ENCODE results near the gene PANX2.

Gene PANX2

DNA sequence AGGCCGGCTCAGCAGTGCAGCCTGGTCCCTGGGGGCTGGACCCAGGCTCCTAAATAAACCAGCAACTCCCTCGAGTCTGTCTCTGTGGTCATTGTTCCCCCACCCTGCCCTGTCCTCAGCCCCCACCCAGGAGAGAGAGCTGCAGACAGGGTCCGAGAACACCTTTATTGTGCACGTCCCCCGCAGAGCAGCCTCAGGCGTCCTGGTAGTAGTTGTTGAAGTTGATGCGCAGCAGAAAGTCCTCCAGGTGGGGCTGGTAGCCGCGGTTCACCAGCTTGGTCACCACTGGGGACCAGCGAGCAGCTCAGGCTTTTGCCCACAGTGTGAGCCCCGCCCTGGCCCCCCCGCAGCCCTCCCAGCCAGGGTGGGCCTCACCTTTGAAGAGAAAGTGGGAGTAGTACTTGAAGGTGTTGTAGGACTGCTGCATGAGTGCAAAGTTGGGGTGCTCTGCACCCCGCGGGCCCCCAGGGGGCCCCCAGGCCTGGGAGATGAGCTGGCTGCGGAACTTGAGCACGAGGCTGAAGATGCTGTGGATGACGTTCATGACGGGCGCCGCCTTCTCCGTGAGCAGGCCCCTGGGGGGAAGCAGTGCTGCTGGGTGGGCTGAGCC lies 47.1 kb downstream of the PANX2 start:
- DNase-seq: no peak

DNA sequence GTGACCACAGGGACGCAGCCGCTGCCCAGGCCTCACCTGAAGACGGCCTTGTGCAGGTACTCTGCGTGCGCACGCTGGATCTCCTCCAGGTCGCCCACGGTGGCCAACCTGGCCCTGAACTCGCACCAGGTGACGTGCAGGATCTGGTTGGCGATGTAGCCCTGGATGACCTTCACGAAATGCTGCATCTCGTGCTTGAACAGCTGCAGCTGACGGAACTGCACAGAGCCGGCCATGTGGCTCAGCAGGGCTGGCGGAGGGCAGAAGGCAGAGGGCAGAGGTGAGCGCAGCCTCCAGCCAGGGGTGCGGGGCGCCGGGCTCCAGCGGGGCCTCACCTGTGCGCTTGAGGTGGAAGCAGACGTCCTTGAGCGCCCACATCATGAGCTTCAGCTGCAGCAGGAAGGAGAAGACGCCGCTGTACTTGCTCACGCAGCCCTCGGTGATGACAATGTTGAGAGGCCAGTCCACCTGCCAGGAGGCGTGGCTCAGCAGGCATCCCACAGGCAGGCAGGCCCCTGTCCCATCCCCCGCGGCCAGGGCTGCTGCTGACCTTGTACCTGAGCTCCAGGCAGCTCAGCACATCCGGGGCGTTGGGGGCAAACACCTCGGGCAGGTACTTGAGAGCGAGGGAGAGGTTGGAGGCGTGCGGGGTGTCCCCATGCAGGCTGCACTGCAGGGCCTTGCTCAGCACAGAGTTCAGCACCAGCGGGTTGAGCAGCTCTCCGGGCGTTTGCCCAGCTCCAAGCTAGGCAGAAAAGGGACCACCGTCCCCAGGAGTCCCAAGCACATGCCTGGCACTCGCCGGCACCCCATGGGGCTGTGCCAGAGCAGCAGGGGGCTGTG lies 47.8 kb downstream of the PANX2 start:
- DNase-seq: no peak

DNA sequence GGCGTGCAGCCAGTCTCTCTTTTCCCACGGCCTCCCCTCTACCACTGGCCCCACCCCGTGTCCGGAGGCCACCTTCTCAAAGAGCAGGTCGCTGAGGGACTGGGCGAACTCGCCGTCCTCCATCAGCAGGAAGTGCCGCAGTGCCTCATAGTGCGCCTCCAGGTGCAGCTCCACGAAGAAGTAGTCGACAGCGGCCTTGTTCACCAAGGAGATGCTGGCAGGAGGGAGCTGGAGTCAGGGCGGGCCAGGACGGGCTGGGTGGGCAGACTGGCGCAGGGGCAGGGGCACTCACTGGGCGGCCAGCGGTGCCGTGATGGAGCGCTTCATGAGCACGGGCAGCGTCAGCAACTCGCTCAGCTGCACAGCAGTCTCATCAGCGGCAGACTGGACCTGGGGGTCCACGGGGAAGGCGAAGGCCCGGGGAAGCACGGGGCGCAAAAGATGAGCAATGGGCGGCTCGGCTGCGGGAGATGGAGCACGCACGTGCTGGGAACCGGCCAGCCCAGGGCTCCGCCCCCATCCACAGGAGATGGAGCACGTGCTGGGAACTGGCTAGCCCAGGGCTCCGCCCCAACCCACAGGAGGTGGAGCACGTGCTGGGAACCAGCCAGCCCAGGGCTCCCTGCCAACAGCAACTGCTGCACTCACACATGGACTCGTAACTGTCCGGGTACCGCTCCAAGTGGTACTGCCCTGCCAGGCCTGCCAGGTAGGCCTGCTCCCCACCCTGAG lies 48.6 kb downstream of the PANX2 start:
- no peak for DNase-seq

DNA sequence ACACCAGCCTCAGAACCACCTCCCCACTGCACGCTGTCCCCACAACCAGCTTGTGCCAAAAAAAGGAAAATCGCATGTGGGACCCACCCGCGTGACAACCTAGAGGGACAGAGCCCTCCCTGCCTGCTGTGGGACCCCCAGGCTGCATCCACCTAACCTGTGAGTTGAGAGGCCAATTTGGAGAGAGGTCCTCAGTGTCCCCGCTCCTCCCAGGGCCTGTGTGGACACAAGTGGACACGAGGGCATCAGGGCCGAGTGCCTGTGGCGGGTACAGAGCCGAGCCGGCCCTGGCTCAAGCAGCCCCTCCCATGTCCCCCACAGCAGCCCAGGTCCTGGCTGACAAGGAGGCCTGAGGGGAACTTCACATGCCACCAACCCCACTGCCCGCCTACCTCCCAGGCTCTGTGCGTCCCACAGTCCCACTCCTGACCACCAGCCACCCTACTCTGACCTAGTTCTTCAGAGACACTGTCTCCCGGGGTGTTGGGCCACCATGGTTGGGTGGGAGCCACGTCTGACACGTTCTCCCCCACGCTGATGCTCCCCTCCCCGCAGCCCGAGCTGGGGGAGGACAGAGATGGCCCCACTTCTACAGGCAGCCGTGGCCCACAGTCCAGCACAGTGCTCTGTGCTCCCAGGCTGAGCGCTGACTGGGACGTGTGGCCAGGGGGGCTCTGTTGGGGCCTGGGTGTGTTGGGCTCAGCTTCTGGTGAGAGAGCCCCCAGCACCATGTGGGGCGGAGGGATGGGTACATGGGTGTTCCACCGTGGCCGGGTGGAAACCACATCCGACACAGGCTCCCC lies 49.5 kb downstream of the PANX2 start:
- DNase-seq: no peak

DNA sequence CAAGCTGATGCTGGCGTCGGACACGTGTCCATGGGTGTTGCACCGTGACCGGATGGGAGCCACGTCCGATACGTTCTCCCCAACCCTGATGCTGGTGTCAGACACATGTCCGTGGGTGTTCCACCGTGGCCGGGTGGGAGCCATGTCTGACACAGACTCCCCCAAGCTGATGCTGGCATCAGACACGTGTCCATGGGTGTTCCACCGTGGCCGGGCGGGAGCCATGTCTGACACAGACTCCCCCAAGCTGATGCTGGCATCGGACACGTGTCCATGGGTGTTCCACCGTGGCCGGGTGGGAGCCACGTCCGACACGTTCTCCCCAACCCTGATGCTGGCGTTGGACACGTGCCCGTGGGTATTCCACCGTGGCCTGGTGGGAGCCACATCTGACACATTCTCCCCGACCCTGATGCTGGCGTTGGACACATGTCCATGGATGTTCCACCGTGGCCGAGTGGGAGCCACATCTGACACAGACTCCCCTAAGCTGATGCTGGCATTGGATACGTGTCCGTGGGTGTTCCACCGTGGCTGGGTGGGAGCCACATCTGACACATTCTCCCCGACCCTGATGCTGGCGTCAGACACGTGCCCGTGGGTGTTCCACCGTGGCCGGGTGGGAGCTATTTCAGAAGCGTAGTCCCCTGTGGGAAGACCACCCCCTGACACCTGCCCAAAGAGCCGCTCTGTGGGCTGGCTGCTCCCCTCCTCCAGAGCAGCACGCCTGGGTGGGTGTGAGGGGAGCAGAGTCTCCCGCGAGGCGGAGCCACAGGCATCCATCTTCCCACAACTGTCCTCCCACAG lies 50.3 kb downstream of the PANX2 start:
- no peak for DNase-seq

DNA sequence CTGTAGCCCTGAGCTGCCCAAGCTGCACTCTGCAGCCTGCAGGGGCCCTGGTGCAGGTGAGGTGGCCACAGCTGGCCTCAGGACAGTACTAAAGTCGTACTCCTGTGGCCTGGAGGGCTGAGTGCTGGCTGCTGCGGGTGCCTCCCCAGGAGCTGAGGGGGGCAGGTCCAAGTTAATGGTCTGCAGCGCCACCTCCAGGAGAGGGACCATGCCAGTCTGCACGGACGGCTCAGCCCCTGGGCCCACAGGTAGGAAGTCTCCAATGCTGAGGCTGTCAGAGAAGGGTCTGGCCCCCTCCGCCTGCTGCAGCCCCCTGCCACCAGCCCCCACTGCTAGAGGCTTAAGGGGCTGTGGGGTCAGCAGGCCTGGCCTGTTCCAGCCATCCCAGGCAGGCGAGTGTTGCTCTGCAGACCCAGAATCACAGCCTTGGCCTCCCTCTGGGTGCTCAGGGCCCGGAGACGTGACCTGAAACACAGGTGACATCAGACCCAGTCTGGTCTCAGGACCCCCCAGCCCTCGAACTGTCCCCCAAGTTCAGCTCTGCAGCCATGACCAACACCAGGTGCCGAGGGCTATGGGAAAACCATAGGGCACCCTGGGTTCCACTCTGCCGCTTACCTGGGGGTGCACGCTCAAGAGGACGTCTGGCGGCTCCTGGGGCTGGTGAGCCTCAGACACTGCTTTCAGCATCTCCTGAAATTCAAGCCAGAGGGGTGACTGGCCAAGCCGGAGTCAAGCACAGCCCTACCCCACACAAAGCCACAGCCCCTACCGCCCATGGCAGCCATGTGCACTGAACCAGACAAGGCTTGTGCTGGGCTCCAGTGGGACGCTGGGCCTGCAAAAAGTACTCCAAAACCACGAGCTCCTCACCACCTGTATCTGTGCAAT lies 51.1 kb downstream of the PANX2 start:
- DNase-seq: no peak

DNA sequence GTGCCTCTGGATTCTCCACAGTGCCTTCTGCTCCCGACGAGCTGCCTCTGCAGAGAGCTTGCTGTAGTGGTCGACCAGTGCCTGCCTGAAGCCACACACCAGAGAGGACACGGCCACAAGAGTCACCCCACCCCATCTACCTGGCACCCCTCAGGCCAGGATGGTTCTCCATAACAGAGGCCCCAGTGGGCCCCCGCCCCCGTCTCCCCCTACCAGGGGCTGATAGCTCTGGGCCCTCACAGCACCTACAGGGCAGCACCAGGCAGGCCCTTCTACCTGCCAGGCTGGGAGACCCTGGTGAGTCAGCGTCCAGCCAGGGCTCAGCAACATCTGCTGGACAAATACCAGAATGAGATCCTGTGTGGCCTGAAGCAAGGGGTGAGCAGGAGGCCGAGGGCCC lies 52.0 kb downstream of the PANX2 start:
- DNase-seq: no peak

DNA sequence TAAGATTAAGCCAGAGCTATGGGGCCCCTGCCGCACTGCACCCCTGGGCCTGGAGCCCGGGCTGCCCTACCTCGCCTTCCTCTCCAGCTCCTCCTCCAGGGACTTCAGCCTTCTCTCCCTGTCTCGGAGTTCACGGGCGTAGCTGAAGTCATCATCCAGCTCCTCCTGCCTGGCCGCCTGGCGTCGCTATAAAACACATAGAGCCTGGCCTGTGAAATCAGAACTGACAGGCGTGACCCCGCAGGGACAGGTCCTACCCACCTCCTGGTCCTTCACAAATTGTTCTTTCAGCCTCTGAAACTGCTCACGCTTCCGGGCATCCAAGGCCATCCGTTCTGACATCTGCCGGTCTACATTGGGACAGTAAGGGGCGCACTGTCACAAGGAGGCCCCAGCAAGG lies 53.5 kb downstream of the PANX2 start:
- DNase-seq: no peak

DNA sequence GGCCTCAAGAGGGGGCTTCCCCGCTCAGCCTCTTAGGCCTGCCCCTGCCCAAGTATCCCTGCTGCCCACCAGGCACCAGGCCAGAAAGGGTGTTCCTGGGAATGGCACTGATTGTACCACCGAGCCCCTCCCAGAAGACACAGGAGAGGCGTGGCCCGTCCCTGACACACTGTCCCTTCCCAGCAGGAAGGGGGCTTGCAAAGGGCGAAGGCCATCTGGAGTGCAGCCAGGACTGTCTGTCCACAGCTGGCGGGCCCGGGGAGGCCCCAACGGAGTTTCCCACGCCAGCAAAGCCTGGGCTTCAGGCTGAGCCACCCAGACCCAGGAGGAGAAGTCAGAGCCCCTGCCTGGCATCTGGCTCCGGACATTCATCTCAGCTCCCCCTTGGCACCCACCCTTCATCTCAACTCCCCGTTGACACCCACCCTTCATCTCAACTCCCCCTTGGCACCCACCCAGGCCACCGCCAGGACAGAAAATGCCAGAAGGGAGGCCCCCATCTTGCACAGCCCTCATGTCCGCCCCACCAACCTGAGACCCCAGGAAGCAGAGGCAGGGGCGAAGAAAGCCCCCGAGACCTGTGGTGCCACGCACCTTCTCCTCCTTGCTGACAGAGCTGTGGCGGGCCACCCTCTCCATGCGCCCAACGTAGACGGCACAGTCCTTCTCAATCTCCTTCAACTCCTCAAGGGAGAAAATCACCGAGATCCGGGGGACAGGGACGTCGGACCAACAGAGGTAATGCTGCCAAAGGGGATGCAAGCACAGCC lies 54.9 kb downstream of the PANX2 start:
- DNase-seq: no peak

DNA sequence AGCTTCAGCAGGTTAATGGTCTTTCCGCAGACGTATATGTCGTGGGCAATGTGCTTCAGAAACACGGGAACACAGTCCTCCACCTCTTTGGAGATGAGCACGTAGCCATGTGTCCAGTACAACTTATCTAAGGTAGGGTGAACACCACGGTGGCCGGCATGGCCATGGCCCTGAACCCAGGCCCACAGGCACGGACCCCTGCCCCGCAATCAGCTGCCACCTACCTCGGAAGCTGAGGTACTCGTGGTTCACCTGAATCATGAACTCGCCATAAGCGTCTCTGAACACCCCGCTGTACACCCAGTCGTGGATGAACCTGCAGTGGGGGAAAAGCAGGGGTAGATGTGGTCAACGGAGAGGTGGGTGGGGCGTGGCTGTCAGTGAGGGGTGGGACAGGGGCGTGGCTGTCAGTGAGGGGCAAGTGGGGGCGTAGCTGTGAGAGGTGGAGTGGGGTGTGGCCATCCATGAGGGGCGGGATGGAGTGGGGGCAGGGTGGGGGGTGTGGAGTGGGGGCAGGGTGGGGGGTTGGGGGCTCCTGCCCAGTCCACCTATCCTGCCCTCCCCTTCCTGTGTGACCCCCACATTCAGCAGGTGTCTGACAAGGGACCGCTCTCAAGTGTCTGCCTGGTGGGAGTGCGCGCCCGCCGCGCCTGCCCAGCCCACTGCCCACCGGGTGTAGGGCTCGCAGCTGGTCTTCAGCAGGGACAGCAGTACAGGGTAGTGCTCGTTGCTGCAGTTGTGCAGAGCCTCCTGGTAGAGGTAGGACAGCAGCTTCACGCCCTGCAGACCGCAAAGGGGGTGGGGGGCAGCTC lies 55.7 kb downstream of the PANX2 start:
- no peak for DNase-seq

DNA sequence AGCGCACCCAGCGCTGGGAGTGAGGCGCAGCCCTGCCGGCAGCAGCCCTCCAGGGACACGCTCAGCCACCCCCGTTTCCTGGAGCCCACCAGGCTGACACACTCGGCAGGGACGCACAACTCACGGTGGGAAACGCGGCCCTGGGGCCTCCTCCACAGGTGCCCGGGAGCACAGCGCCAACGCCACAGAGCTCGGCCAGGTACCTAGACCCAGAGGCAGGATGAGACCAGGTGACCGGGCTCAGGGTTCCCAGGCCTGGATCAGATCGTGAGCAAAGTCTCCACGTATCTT lies 56.3 kb downstream of the PANX2 start:
- no peak for DNase-seq

DNA sequence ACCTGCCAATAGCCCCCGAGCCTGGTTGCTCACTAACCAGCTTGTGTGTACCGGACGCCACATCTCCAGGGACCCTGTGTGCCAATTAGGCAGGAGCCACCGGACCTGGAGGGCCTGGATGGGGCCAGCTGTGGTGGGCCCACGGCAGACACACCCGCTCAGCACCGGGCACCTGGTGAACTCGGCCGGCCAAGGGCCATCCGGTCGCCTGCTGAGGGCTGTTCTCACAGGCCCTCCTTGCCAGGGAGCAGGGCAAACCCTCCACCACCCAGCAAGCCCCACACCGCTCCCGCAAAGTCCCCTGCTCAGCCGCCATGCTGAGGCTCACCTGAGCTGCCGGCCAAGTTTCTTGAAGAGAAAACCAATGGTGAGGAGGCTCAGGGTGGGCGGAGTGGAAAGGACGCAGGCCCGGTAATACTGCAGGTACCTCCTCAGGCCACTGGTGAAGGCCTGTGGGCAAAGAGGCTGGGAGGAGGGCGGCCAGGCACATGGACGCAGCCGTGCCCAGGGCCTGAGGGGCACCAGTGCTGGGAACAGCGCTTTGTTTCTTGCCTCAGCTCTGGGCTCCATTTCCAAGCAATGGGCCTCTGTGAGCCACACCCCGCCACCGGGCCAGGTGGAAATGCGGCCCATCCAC lies 57.2 kb downstream of the PANX2 start:
- no peak for DNase-seq

DNA sequence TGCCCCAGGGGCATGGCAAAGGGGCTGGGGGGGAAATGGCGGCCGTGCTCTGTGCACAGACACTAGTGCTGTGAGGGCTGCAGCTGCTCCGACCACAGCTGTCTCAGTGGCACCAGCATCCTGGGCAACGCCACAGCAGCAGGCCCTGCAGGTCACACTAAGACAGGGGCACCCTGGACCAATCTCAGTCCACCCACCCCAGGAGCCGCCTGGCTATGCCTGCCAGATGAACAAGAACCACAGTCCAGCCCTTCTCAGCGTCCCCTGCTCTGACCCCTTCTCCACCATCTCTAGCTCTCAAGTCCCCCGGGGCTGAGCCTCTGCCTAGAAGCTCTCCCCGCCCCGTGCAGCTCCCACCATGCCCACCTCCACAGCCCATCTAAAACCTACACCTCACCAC lies 57.8 kb downstream of the PANX2 start:
- no peak for DNase-seq

DNA sequence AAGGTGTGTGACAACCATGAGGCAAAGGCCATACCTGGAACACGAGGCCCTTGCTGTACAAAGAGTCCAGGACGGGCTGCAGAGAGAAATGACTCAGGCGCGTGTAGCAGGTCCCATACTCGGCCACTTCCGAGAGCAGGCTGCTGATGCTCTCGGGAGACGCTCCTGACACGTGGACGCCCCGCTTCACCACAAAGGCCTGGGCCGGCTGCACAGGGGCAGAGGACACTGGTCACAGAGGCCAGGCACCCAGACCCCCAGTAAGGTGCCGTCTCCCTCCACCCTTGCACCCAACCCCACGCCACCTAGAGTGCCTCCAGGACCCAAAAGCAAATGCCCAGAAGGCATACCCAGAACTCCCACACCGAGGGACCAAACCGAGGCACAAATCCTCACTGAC lies 58.8 kb downstream of the PANX2 start:
- no peak for DNase-seq
